HG03460 (cell line): ENCODE results near the gene OS9.
"Not testable (repeated sequence)": the region's sequence is repeated elsewhere in the genome, so short reads cannot be mapped to it uniquely, and the experiment has no call there.

ENCODE experiments used
- ATAC-seq: cut with Tn5 transposase; IDR thresholded peaks from one replicate; pipeline ENCODE4 v1.9.1; 2021; ENCODE audit not compliant: unreplicated experiment

The OS9 gene

DNA sequence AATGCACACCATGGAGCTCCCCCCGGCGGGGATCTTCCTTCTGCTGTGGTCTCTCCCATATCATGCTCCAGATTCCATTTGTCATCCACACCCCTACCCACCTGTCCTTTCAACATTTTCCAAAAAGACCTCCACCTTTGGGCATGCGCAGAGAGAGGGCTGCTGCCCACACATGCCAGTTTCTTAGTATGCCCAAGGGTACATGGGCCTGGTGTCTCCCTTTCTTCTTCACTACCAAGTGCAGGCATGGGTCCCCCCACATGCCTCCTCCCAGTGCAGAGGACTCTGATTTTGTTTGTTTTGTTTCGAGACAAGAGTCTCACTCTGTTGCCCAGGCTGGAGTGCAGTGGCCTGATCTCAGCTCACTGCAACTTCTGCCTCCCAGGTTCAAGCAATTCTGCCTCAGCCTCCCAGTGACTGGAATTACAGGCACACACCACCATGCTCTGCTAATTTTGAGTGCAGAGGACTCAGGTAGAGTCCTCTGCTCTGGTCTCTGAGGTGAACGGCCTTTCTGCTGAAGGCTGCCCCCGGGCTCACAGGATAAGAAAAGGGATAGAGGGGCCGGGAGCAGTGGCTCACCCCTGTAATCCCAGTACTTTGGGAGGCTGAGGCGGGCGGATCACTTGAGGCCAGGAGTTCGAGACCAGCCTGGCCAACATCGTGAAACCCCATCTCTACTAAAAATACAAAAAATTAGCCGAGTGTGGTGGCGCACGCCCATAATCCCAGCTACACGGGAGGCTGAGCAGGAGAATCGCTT is 28.1 kb downstream of the OS9 start:
- ATAC-seq: not testable (repeated sequence)

DNA sequence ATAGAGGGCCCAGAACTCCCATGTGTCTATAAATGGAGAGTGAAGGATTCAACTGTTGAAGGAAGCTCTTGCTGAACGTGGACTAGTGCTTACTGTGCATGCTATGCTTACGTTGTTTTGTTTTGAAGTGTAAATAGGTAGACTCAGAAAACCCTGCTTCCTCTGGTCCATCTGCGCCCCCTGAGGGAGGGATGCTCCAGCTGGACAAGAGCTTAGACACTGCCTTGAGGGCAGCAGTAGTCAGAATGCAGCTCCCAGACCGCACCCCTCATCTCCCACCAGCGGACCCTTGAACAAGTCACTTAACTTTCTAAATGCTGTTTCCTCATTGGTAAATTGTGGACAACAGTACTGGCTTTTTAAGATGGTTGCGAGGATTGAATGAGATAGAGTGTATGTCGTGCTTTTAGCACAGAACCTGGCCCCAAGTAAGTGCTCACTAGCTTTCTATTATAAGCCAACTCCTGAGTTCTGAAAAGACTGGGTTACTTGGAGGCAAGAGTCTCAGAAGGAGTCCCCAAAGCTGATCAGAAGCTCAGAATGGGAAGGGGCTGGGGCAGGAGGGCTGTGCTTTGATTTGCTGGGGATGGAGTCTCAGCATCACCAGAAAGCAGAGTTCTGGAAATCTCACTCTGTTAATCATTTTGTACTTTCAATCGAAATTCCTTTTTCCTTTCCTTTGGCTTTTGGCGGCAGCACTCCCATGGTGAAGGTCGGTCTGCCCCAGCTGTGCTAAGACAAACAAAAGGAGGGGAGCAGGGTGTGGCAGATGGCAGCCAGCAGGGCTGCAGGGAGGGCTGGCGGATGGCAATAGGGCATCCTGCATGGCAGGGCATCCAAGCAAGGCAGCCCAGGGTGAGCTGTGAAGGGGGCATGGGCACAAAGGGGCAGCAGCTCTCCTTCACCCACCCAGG is 29.0 kb downstream of the OS9 start:
- ATAC-seq: no peak

DNA sequence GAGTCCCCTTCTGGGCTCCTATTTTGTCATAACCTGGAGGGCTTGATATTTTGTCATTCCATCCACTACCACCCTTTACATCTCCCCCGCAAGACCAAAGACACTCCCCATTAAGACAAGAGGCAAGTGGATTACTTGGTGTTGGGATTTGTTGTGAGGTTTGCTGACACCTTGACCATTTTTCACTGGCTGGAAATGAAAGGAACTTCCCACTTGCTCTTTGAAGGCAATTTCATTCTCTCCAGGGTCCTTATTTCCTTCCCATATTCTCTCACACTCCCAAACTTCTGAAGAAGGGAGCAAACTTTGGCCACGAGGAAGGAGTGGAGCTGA is 29.7 kb downstream of the OS9 start:
- no peak for ATAC-seq

DNA sequence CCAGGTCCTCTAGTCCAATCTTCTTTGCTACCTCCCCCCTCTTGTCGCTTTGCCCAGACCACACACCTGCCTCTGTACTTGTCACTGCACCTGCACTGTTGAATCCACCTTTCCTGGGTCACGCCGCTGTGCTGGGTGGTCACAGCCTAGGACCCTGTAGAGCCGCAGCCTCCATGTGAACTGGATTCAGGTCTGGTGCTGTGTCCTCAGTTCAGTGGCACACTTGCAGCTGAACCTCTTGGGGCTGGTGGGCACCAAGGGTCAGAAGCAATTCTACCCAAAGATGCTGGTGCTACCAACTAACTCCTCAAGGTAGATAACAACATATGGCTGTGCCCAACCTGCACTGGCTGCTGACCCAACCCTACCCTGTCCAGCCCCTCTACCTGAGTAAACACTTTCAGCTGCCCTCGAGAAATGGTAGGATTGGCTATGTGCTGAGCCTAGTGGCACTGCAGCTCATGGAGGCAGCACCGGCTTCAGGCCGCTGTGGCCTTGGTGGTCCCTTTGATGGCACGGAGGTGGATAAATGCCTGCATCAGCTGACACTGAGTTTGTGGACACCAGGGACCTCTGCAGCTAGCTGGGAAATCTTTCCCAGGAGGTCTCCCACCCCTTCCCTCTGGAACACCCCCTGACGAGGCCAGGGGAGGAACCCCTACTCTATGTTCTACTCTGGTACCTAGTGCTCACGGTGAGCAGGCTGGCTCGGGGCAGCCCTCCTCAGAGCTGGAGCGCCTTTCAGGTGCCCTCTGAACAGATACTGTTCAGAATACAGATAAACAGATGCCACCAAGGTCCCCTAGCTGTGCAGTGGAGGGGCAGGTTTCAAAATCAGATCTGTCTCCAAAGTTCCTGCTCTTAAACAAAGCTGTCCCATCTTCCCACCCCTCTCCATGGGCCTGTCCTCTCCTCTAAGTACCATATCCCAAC is 30.3 kb downstream of the OS9 start:
- ATAC-seq: no peak

DNA sequence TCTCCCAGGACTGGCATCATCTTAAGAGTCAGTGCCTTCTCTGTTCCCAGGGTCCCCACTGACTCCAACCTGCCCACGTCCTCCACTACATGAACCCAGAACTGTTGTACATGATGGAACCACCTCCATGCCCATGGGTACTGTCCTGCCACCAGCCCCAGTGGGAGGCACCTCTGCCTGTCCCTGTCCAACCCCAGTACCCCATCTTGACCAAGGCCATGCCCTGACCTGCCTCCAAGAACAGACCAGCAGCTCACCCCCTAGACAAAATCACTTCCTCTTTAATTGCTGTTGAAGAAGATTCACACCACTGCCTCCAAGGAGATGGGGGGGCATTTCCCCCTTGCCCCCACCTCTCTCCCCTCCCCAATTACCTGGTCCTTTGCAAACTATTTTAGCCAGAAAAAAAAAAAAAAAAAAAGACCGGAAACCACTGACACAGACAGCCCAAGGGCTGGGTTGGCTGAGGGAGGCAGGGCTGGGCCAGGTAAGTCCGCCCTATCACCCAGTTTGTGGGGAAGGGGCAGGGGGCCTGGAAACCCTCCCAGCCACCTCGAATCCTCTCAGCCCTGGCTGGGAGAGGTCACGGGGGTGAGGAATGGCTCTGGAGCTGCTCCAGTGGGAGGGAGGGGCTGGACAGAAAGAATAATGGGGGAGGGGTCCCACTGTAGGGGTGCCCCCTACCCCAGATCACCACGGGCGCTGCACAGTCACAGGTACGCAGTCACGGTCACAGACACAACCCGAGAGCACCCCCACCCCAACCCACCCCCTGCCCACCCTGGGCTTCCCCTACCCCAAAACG is 31.2 kb downstream of the OS9 start:
- ATAC-seq: no peak

DNA sequence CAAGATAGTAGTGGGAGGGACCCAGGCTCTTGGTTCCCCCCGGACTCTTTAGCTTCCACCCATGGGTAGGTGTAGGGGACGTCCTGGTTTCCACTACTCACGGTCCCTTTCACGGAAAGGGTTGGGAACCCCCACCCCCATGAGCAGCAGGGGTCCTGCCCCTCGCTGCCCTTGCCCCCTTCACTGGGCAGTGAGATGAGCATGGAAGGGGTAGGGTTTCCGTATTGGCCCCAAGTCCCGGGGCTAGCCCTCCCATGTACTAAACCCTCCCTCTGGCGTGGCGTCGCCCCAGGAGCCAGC is 31.9 kb downstream of the OS9 start:
- no peak for ATAC-seq

DNA sequence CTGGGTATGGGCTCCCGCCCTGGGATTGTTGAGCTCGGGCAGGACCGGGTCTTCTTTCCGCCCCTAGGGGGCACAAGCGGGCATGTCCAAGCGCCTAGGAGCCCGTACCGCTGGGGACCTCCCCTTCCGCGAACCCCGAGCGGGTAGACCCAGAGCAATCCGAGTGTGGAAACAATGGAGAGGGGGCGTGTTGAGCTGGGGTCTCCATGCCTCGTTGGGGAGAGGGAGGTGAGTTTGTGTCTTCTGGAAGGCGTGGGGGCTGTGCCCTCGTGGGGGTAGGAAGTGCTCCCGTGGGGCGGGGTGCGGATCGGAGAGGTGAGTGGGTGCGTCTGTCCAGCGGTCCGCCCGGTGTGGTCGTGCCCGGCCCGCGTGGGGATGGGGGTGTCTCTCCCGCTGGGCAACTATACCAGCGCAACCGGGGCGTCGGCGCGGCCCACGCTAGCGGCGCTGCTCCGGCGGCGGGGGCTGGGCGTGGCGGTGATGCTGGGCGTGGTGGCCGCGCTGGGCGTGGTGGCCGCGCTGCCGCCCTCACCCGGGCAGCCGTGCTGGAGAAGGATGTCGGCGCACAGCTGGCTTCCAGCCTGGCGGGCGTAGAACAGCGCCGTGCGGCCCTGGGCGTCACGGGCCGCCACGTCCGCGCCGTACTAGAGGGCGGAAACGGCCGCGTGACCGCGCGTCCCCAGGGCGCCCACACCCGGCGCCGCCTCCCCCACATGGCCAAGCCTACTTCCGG is 32.4 kb downstream of the OS9 start:
- ATAC-seq: peak; percentile 54

DNA sequence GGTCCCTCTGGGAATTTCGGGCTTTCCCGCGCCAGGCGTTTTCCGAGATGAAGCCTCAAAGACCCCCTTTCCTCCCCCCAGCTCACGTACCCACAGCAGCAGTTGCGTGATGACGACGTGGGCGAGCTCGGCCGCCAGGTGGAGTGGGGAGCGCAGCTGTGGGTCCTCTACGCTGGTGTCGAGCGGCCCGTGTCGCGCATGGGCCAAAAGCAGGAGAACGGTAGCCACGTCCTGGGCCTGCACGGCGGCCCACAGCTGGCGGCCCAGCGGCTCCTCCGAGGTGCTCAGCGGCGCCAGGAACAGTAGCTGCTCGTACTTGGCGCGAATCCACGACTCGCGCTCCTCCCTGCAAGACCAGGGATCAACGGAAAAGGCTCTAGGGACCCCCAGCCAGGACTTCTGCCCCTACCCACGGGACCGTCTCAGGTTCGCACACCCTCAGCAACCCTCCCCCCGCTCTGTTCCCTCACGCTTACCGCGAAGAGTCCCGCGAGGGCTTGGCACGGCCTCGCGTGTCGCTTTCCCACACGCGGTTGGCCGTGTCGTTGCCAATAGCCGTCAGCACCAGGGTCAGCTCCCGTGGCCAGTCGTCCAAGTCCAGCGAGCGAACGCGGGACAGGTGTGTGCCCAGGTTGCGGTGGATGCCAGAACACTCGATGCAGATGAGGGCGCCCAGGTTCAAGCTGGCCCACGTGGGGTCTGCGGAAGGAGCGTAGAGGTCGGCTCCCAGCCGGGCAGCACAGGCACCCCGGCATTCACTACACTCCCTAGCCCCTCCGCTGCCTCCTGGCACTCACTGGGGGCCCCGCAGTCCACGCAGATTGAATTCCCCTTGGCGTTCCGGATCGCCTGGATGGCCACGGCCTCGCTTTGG is 33.2 kb downstream of the OS9 start:
- ATAC-seq: no peak

DNA sequence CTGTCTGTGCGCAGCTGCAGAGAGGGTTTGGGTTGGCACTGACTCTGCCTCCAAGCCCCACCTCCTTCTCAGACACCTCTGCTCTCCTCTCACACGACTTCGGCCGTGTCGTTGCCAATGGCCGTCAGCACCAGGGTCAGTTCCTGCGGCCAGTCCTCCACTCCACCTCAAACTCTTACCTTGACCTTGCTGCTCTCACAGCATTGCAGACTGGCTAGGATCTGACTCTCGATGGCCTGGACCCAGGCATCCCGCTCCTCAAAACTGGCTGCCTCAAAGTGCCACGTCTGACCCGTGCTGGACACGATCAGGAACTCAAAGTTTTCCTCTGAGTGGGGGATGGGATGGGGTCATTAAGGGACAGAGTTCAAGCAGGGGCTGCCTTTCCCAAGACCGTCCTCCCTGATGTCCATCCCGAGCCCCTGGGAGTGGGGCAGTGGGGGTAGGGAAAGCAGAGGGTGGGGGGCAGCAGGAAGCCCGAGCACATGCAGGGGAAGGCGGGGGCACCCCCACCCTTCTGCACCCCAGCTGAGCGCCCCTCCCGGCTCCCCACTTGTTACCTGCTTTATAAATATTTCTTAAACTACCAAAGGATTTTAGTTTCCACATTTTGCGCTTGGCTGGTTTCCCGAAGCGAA is 33.9 kb downstream of the OS9 start:
- no peak for ATAC-seq

DNA sequence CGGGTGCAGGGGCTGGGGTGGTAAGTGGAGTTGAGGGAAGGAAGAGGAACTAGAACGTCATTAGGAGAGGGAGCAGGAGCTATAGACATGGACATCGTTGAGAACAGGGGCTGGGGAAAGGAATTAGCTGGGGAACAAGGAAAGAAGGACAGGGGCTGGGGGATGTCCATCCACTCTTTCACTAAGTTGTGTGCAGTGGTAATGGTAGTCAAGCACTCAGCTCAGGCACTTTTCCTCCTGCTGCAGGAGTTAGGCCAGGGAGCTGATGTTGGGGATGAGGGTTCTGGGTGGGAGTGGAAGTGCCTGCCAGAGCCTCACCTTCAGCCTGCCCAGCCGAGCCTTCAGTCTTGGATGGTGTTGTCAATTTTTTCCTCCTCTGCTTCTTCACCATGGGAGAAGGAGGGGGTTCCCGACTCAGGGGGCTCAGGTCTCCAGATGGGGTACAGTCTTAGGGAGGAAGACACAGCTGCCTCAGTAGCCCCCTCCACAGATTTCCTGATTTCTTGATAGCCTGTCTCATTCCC is 35.5 kb downstream of the OS9 start:
- no peak for ATAC-seq

DNA sequence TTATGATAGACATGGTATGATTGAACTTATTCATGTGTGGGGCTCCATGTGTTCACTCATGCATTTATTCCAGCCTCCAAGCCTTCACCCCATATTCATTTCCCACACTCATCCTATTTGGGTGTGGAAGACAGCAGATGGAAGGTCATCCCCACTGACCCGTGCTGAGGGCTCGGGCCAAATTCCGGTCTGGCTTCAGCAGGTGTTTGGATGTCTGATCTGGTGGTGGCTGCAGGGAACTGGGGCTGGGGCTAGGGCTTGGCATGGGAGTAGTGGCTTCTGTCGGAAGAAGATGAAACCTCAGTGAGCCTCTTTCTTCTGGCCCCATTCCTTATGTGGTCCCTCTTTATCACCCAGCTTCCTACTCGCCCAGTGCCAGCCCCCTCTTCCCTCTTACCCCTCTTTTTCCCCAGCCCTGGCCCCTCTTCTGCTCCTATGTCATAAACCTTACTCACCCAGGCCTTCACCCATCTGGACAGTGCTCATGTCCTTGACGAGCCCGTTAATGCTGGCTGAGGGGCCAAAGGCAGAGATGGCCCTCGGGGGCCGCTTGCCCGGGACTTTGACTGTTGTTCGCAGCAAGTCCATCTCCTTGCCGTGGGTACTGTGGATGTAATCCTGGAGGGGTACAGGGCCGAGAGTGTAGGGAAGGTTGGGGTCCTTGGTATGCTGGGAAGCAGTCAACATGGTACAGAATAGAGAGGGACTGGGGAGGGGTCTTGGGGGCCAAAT is 36.6 kb downstream of the OS9 start:
- no peak for ATAC-seq

DNA sequence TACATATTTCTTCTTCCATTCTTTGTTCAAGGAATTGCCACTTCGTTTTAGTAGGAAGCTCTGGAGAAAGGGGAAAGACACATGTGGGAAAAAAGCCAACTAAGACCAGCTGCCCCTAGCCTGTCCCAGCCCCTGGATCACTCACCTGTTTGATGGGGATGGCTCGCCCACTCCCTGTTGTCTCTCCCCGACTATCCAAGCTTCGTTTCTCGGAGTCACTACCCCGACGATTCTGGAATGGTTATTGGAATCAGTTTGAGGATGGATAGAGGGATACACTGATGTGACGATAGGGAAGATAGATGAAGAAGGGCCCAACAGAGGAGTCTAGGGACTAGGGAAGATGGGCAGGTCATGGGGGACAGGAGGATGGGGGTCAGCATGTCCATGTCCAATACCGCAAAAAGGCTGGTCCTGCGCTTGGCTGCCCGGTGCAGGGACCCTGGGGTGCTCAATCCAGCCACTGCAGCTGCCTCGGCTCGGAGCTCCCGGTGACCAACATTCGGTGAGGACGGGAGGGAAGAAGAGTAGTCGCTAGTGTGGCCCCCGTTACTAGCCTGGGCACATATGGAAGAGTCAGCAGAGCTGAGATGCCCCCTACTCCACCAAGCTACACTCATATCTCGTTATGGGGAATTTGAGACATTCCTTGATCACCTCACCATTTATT is 37.6 kb downstream of the OS9 start:
- ATAC-seq: no peak

DNA sequence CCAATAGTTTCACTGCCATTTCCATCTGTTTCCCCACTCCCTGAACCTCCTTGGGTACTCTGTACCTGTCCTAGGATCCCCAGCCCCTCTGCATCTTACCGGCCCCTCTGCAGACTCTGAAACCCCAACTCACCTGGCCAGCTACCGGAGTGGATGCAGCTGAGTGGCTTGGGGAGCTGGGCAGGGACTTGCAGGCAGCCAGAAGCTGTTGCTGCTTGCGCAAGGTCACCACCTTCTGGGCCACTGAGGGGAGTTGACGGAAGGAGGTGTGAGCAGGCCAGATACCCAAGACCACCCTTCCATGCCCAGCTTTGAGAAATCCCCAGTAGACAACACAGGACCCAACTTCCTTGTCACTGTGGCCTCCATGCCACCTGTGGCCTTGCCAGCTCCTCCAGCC is 38.3 kb downstream of the OS9 start:
- no peak for ATAC-seq

DNA sequence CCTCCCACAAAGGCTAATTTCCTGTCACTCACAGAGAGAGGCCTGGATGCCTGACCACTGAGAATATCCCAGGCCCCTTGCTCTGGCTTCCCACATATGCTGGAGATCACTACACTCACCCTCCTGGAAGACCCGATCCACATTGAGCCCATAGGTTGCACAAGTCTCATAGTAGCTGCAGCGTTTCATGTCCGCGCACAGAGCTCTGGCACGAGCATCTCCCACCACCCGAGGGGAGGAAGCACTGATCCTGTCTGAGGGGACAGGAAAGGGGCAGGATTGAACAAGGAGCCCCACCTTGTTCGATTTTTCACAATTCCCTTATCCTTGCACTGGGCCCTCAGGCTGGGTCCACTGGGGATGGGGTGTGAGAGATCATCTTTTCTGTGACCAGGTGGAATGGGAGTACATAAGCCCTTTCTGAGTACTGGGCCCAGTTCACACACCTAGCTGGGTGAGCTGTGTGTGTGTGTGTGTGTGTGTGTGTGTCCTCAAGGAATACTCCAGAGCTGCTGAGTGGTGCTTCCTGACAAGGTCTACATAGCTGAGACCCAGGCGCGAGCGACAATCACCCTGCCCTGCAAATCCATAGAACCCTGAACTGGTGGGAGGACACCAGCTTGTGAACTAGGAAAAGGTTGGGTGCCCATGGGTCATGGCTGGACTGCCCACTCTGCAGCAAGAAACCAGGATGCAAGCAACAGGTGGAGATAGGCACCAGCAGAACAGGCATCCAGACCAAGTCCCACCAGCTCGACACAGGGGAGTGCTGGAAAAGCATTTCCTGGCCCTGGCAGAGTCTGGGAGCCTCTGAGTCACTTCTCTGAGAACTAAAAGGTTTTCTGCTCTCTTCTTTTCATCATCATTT is 39.0 kb downstream of the OS9 start:
- ATAC-seq: no peak

DNA sequence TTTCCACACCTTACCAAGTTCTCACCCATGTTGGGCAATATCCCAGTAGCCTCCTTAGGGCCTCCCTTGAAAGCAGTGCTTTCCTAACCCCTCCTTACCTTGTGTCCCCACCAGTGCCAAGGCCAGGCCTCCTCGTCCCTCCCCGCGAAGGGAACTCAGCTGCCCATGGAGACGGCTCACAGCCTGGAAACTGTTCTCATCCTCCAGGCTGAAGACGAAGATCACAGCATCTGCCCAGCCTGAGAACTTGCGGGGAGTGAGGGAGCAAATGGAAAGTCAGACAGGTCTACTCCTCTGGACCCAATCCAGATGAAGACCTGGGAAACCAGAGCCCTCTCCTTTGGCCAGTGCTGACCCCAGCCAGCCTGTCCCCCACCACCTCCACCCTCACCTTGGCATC is 40.0 kb downstream of the OS9 start:
- no peak for ATAC-seq

DNA sequence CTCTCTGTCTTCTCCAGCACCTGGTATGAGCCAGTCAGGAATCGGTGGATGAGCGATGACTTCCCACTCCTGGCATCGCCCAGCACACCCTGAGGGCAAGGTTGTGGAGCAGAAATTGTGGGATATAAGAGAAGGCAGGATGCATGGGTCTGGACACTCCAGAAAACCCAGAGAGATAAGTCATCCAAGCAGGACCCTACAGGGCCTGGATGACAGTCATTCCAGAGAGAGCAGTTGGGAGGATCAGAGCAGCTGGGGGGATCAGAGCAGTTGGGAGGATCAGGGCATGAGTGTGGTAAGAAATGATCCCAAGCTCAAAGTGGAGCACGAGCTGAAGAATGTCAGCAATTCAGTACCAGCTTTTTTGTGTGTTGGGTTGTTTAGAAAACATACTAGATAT is 40.7 kb downstream of the OS9 start:
- no peak for ATAC-seq
